DMS153 treated with DMSO at 0.1 percent for 48 hours (cell line): Measurements from ENCODE around the gene GCNT1.
"Not testable (repeated sequence)": the region's sequence is repeated elsewhere in the genome, so short reads cannot be mapped to it uniquely, and the experiment has no call there.

Experiments
- DNase-seq: peaks from one replicate; lab custom pipeline; 2025; ENCODE audit not compliant: unreplicated experiment; lab: John Stamatoyannopoulos, UW

The GCNT1 gene

GRCh38 chr9:76530458-76531110, 71.6 kb downstream of the GCNT1 start:
- no peak for DNase-seq

GRCh38 chr9:76531231-76531780, 72.3 kb downstream of the GCNT1 start:
- no peak for DNase-seq

DNA sequence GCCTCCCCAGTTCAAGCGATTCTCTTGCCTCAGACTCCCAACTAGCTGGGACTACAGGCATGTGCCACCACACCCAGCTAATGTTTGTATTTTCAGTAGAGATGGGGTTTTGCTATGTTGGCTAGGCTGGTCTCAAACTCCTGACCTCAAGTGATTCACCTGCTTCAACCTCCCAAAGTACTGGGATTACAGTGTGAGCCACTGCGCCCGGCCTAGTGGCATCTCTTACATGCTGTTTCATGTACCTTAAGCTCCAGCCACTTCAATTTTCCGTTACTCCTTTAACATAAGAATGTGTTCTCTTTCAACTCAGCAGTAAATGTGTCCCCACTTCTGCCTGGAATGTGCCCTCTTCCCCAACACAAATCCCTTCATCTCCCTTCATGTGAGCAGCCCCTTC, 73.9 kb downstream of the GCNT1 start:
- not testable (repeated sequence) for DNase-seq

DNA sequence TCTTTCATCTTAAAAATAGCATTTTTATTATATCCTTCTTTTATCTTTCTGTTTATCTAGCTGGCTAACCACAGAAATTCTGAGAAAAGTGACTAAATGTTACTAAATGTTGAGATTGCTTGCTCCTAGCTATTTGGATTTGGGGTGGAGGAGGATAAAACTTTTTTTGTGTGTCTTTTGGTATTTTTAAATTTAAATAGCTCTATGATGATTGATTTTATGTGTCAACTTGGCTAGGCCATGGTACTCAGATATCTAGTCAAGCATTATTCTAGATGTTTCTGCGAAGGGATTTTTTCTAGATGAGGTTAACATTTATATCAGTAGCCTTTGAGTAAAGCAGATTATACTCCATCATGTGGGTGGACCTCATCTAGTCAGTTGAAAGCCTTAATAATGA, 75.0 kb downstream of the GCNT1 start:
- DNase-seq: no peak

DNA sequence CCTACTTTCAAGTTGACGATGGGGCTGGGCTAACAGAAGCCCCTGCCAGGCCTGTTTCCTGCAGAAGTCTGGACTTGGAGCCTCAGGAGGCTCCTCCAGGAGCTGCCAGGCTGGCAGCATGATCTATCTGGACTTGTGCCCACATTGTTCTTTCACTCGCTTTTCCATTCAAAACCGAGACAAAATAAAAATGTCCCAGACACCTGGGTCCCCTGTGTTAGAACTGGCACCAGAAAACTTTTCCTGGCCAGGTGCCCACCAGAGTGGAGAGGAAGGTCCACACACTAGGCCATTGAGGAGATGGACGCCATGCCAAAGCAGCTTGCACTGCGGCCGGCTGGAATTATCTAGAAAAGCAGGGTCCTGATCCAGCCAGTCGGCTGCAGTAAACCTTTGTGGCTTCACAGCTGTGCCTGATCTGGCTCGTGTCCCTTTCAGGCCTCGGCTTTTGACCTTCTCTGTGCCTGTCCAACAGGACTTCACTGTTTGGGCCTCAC, 78.2 kb downstream of the GCNT1 start:
- DNase-seq: no peak

- DNase-seq: no peak
Observed at GRCh38 chr9:76539180-76539579, 80.2 kb downstream of the GCNT1 start.

DNA sequence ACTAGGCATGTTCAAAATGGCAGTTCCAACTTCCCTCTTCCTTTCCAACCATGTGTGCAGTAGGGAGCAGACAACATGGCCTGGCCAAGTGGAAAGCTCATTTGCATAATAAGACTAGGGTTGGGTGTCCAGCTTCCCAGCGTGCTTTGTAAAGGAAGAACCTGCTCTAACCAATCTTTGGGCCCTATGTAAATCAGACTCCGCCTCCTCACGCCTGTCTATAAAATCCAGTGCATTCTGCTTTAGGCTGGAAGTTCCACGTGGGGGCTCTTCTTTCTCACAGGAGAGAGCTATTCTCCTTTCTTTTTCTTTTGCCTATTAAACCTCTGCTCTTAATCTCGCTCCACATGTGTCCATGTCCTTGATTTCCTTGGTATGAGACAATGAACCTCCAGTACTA, 83.4 kb downstream of the GCNT1 start:
- DNase-seq: no peak

- no peak for DNase-seq
Observed at GRCh38 chr9:76545191-76545590, 86.2 kb downstream of the GCNT1 start.

DNA sequence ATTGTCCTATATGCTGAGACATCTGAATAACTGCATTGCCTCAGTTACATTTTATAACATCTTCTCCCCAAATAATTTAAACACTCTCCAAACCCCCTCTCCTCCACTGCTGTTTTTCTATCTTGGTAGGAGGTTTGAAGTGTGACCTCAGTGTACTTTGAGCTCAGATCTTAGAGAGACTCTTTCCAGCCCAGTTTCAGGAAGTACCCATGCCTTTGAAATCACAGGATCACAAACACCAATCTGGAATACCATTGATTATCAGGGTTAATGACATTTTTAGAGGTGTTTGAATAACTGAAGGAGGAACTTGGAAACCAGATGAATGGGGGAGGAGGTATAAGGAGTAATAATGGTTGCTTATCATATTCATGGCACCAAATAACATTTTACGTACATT, 93.2 kb downstream of the GCNT1 start:
- DNase-seq: no peak

- DNase-seq: no peak
Observed at GRCh38 chr9:76552751-76553455, 93.9 kb downstream of the GCNT1 start.

GRCh38 chr9:76553680-76554079, 94.7 kb downstream of the GCNT1 start:
- no peak for DNase-seq
